HL-60/S4 (cell line): ENCODE data around the gene CDH12.
"Not testable (repeated sequence)": the region's sequence is repeated elsewhere in the genome, so short reads cannot be mapped to it uniquely, and the experiment has no call there.

Source experiments
- in situ Hi-C: fragments of 300-500 bp; cut with MboI; formaldehyde crosslinking; loops from 2 replicates; pipeline ENCODE4 v1.14.3; 2022; ENCODE audit warnings: low sequenced_read_pairs

Gene CDH12

DNA sequence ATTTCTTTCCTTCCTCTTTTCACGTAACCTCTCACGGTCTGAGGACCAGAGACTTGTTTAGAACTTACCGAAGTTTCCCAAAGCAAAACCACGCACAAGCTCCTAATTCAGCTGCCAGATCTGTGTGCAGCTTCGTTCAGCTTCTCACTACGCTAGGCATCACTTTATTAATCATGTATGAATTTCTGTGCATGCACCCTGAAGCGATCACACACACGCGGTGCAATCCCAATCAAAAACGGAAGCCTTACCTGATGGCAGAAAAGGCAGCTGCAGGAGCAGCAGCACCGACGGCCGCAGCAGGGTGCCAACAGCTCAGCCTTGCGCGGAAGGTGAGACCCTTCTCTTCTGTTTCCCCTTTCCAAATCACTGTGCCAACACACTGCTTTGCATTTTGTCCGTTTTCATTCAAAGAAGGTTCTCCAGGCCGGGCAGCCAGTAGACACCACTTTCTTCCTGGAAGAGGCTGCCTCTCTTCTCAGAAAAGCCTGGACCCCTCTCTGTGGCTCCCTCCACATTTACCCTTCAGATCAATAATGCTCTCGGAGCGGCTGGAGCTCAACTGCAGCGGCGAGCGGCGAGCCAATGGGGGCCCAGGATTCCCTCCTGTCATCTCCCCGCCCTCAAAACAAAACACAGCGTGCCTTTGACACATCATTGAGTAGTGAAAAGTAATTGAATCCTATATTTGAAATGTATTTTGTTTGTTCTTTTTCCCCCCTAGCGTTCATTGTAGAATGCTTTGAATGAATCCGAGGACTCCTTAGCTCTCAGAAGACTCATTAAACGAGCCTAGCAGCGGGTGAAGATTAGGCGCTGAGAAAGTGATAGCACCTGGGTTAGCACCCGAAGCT, at the start of gene CDH12:
TSS of gene CDH12 (minus strand) at position 538 of the 854 bp plus-strand sequence.
- in situ Hi-C loops = no loop called here

DNA sequence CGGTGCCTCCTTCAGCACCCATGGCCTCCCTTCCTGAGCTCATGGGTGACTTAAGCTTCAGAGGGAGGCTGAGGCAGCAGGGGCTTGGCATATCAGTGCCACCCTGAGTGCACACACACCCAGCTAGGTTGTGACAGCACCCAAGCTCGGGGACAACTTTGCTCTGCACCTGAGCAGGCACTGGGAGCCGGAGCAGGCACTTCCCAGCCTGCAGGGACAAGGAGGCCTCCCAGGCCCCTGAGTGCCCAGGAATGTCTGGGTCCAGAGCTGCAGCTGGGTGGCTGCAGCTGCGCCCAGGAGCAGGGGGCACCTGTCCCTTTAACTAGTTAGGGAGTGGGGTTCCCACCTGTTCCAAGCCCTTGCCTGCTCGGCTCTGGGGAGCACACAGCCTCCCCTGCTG, 48.7 kb upstream of the CDH12 start:
- in situ Hi-C loops = no loop called here

DNA sequence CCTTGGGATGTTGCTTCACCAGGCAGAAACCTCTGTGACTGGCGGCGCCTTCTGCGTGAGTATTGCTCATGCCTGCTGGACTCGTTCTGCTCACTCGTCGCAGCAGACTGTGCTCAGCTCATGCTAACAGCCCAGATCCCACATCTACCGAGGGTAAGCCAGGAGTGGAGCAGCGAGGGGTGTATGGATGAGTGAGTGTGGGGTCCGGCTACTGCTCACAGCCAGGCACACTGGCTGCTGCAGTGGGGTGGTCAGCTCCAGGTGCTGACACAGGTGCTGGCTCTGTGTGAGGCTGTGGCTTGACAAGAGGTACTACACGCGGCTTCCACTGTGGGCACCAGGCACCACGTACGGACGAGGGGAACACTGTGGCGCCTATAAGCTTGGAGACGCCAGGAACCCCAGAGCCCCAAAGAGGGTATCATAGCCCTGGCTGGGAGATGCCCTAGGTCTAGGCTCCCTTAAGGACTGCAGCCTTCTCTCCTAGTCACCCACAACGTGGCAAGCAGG, 47.7 kb upstream of the CDH12 start:
- in situ Hi-C loops = no loop called here

- in situ Hi-C loops = no loop called here
These were observed 46.2 kb upstream of the CDH12 start for GRCh38 chr5:22899341-22899740.

GRCh38 chr5:22896152-22896551, 43.0 kb upstream of the CDH12 start:
- in situ Hi-C loops = no loop called here

GRCh38 chr5:22892441-22892840, 39.3 kb upstream of the CDH12 start:
- in situ Hi-C loops = no loop called here

GRCh38 chr5:22889720-22890119, 36.6 kb upstream of the CDH12 start:
- in situ Hi-C loops = no loop called here

DNA sequence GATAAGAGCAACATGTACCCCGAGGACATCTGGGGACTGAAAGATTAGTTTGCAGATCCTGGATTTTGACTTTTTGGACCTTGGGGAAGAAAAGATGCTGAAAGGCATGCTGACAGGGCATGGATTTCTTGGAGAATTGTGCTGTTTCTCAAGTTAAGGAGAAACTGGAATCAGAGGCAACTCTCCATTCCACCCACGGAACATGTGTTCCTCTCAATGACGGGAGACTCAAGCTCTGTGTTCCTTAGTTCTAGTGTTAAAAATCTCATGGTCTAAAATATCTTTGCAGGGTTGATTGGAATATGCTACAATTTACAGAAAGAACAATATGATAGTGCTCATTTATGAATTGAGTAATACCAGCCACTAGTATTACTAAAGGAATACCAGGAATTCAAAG, 34.4 kb upstream of the CDH12 start:
- in situ Hi-C loops = no loop called here

DNA sequence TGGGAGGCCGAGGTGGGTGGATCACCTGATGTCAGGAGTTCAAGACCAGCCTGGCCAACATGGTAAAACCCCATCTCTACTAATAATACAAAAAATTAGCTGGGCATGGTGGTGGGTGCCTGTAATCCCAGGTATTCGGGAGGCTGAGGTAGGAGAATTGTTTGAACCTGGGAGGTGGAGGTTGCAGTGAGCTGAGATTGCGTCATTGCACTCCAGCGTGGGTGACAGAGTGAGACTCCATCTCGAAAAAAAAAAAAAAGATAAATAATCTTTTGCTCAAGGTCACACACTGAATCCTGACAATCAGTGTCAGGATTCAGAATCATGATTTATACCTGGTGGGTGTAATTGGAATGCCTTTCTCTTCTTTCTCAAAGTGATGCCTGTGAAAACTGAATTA, 5.8 kb upstream of the CDH12 start:
- in situ Hi-C loops = not testable (repeated sequence)

- in situ Hi-C loops = no loop called here
These were observed 2.7 kb upstream of the CDH12 start for GRCh38 chr5:22855824-22856223.

DNA sequence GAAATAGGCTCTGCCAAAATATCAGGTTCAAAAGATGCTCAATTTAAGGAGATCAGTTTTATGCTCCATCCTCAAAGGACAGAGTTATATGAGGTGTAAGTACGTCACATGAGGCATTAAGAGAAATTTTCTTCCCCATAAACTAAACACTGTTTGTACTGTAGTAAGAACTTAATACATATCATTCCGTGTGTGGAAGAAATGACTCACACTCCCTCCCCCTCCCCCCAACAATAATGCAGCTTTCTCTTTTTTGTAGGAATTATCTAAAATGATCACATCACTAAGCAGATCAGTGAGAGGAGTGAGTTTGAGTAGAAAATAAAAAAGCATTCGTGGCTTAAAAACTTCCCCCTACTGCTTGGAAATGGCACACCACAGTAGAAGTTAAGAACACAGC, 2.2 kb downstream of the CDH12 start:
- in situ Hi-C loops = no loop called here

DNA sequence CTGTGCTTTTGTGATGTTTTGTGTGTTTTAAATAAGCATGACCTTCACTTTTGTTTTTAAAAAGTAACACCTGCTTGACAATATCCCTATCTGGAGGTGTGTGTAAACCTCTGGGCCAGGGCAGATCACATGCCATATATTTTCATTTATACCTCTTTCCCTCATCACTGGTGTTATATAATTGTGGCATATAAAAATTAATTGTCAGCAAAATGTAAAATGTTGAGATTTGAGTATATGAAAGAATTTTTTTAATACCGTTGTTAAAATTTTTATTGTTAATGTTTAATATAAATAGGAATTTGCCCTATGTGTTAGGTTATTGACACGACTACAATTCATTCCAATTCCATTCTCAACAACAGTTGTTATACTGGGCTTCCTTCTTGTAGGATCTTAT, 6.5 kb downstream of the CDH12 start:
- in situ Hi-C loops = no loop called here

DNA sequence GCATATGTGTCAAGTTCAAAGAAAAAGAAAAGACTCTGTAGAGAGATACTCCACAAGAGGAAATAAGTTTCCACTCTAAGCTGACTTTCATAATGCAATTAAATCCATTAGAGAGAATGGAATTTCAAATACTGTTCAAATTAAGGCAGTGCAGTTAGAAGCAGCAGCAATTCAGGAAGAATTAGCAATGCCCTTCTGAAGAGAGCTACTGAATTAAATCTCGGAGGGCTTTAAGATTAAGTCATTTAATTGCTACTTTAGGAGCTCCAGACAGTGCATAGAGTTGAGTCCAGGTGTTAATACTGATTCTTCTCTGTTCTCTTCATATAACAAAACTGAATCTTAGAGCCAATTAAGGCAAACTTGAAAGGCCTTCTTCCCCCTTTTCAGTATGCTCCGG, 8.5 kb downstream of the CDH12 start:
- in situ Hi-C loops = no loop called here

- in situ Hi-C loops = no loop called here
These were observed 9.0 kb downstream of the CDH12 start for GRCh38 chr5:22844155-22844554.

DNA sequence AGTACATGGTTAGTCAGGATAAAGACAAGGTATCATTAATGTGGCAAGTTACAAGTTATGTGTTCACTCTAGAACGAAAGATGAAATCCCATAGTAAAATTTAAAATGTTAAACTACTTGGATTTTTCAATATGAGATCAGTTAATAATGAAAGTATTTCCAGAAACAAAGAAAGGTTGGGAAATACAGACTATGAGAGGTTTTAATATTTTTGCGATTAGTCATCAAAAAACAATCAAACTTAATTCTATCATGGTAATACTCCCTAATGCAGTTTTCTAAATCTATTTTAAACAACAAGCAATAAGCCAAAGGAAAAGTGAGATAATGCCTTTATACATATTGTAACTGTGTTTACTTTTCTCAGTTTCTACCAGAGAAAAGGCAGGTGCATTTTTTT, 10.6 kb downstream of the CDH12 start:
- in situ Hi-C loops = no loop called here

DNA sequence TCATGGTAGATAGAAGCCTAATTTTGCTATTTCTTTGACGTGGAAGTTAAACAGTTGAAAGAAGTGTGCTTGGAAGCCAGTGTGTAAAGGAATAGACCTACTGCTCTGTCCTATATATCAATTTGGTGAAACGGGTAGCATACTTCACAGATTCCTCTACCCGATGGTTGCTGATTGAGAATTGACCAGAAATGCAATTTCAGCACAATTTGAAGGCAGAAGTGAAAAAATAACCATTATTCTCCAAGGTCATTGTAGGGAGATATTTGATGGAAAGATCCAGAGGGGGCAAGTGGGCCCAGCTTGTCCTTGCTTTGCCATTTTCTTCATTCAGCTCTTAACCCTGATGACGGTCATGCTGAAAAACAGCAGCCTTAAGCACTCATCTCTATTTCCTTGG, 15.3 kb downstream of the CDH12 start:
- in situ Hi-C loops = no loop called here

DNA sequence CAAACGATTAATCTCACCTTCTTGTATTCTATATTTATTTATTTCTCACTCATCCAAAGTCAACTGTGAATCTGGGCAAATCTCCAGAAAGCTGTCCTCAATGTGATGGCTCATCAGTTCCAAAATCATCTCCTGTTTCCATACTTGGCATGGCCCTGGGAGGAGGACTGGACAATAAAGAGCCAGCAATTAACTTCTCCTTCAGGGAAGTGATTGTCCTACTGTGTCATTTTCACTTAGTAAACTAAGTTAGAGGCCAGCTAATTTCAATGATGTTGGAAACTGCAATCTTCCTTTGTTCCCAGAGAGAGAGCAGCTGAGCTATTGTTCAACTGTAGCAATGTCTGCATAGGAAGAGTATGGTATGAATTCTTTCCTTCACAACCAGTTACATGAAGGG, 17.5 kb downstream of the CDH12 start:
- in situ Hi-C loops = no loop called here

DNA sequence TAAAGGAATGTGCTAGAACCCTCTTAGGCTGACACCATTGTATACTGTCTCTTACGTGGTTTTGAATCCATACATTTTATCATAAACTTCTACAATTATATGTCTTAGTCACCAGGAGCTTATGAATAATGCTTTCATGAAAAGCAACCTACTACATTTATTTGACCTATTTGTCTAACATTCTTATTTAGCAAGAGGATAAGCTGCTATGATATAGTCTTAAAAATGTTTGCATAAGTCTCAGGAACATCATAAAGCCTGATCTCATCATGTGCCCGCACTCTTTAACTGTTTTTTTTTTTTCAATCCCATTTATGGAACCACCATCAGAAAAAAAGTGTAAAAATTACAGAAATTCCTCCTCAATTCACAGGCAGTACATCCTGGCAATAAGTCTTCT, 59.7 kb downstream of the CDH12 start:
- in situ Hi-C loops = no loop called here

DNA sequence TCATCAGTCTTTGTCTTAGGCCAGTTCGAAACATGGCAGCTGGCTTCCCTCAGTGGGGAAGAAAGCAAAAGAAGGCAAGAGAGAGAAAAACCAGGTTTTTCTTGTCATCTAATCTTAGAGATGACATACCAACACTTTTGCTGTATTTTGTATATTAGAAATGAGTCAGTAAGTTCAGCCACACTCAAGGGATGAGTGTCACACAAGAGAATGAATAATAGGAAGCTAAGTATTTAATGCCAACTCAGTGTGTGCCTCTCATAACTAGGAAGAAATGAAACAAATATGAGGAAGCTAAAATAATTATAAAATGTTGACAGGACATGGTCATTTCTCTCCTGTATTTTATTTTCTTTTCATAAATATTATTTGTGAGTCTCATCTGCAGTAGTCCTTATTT, 65.3 kb downstream of the CDH12 start:
- in situ Hi-C loops = no loop called here

- in situ Hi-C loops = no loop called here
These were observed 65.7 kb downstream of the CDH12 start for GRCh38 chr5:22787398-22787797.

GRCh38 chr5:22780756-22781155, 72.4 kb downstream of the CDH12 start:
- in situ Hi-C loops = no loop called here

DNA sequence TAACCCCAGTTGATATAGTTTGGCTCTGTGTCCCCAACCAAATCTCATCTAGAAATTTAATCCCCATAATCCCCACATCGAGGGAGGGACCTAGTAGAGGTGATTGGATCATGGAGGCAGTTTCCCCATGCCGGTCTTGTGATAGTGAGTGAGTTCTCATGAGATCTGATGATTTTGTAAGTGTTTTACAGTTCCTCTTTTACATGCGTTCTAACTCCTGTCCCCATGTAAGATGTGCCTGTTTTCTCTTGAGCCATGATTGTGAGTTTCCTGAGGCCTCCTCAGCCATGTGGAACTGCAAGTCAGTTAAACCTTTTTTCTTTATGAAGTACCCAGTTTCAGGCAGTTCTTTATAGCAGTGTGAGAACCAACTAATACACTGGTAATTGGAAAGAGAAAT, 73.6 kb downstream of the CDH12 start:
- in situ Hi-C loops = no loop called here

- in situ Hi-C loops = no loop called here
These were observed 76.9 kb downstream of the CDH12 start for GRCh38 chr5:22776285-22776684.
